ENCODE results near the gene COL17A1. TPM values are rescaled to one million over a fixed set of nuclear protein-coding genes. Genes with fewer than 3 reads are reported as not detected.

COL17A1 gene
- total RNA-seq, 2 experiments from 2014 or later = not detected

DNA sequence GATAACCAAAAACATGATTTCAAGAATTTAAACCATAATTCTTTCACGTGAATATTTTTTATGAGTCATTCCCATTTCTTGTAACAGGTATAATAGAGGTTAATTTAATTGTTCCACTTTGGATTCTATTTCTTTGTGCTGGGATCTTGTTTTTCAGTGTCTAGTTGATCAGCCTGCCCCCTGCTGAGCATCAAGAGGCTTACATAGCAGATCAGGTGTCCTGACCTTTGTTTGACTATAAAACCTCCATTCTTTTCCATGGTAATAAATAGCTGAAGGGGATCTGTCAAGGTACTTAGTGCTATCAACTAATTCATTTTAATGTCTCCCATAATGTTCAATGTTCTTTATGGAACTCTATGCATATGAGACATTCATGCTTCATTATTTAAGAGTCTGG lies 4.9 kb downstream of the COL17A1 start:
- CTCF ChIA-PET = interaction anchor here (0.8 to 3.1 kb wide), 10 partner anchors 13 to 196 kb away, joined by 3 to 11 read pairs (median 4); partner anchors contain the start of gene SFR1
- Mint-ChIP-seq H3K9me3 (no peaks in the 10 kb centered on the region), H3K4me3 (no peak overlapping the region), H3K4me1 (ENCODE audit: low read depth) (no peaks in the 10 kb centered on the region), H3K27me3 (no peaks in the 10 kb centered on the region), H3K27ac (no peak overlapping the region), H3K36me3 (ENCODE audit: low read depth) (no peaks in the 10 kb centered on the region)
- intact Hi-C loops (cut with micrococcal nuclease) = no loop called here
- ATAC-seq (peak; percentile 65), DNase-seq (peak; percentile 33)
- TF ChIP-seq, protein P1, sequence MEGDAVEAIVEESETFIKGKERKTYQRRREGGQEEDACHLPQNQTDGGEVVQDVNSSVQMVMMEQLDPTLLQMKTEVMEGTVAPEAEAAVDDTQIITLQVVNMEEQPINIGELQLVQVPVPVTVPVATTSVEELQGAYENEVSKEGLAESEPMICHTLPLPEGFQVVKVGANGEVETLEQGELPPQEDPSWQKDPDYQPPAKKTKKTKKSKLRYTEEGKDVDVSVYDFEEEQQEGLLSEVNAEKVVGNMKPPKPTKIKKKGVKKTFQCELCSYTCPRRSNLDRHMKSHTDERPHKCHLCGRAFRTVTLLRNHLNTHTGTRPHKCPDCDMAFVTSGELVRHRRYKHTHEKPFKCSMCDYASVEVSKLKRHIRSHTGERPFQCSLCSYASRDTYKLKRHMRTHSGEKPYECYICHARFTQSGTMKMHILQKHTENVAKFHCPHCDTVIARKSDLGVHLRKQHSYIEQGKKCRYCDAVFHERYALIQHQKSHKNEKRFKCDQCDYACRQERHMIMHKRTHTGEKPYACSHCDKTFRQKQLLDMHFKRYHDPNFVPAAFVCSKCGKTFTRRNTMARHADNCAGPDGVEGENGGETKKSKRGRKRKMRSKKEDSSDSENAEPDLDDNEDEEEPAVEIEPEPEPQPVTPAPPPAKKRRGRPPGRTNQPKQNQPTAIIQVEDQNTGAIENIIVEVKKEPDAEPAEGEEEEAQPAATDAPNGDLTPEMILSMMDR (IDR thresholded peaks at IDR 0.05) = peak; percentile 53
- POLR2A ChIA-PET = no interaction called here

DNA sequence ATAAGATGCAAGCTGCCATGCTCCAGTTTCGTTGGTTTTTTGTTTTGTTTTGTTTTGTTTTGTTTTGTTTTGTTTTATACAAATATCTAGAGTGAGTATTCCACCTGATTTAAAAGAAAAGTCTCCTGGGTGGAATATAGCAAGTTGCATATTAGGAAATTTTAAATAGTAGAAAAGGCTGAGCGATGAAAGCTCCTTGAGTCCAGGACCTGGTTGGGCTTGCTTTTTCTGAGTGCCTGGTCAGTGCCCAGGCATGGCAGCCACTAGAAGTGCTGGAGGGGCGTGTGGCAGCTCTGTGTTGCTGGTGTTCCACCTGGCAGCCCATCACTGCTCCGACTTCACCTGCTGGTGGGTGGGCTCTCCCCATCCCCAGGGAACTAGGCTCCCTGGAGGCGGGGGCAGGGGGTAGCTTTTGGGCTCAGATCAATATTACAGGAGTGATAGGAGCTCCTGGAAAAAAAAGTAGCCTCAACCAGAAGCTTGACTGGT lies 8.0 kb downstream of the COL17A1 start:
- intact Hi-C loops (cut with micrococcal nuclease) = no loop called here
- ChIA-PET CTCF (interaction anchor here (0.8 to 1.2 kb wide), 2 partner anchors 12 to 188 kb away, joined by 3 read pairs; no protein-coding TSS in a partner anchor), POLR2A (interaction anchor here (1.0 to 1.2 kb wide), 2 partner anchors 12 to 159 kb away, joined by 3 read pairs; no protein-coding TSS in a partner anchor)
- no peaks in the 10 kb centered on the region for H3K27me3 Mint-ChIP-seq
- H3K36me3 Mint-ChIP-seq (ENCODE audit: low read depth) = no peaks in the 10 kb centered on the region
- H3K4me3 Mint-ChIP-seq = no peak overlapping the region
- DNase-seq (no peak), ATAC-seq (no peak)
- no peaks in the 10 kb centered on the region for H3K9me3 Mint-ChIP-seq
- no peak overlapping the region for H3K27ac Mint-ChIP-seq
- H3K4me1 Mint-ChIP-seq (ENCODE audit: low read depth) = no peaks in the 10 kb centered on the region
- TF ChIP-seq, protein P1 (IDR thresholded peaks at IDR 0.05) = no peak

DNA sequence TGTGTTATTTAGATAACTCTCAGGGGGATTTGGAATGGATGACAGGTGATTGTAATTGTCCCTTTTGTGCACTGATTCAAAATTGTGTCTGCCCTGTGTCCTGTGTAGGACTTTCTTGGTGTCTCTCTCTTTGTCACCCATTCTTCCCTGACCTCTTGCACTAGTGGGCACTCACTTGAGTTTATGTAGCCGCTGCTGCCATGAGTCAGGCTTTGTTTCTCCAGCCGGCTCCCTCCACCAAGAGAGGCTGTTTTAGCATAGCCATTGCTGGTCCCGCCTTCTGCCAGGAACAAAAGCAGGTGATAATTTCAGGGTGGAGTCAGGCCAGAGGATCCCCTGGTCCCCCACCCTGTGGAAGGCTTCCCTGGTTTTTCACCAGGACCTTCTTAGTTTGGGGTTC lies 8.4 kb downstream of the COL17A1 start:
- DNase-seq = no peak
- POLR2A ChIA-PET = interaction anchor here (1.0 to 1.2 kb wide), 2 partner anchors 12 to 159 kb away, joined by 3 read pairs; no protein-coding TSS in a partner anchor
- intact Hi-C loops (cut with micrococcal nuclease) = no loop called here
- no peaks in the 10 kb centered on the region for H3K9me3 Mint-ChIP-seq
- CTCF ChIA-PET = no interaction called here
- H3K27me3 Mint-ChIP-seq = no peaks in the 10 kb centered on the region
- no peak overlapping the region for H3K4me3 Mint-ChIP-seq
- TF ChIP-seq, protein P1 (IDR thresholded peaks at IDR 0.05) = no peak
- no peak for ATAC-seq
- no peak overlapping the region for H3K27ac Mint-ChIP-seq
- H3K36me3 Mint-ChIP-seq (ENCODE audit: low read depth) = no peaks in the 10 kb centered on the region
- H3K4me1 Mint-ChIP-seq (ENCODE audit: low read depth) = no peaks in the 10 kb centered on the region

DNA sequence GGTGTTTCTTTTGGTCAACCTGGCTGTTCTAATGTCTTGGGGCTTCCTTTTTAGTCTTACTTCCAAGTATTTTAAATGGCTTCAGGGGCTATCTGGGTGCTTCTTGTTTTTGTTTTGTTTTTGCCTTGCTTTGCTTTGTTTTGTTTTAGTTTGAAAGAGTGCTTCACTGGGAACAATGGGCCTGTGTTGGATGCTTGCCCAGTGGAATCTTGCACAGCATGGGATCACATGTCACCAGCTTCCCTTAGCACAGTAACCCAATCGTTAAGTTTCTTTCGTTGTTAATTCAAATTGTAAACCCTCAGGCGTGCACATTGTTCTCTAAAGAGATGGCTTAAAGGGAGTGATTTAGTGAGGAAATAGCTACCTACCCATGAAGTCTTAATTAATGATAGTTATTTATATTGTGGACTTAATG lies 8.9 kb downstream of the COL17A1 start:
- intact Hi-C loops (cut with micrococcal nuclease) = no loop called here
- Mint-ChIP-seq H3K4me3 (no peak overlapping the region), H3K27ac (no peak overlapping the region), H3K4me1 (ENCODE audit: low read depth) (no peaks in the 10 kb centered on the region), H3K9me3 (no peaks in the 10 kb centered on the region), H3K27me3 (no peaks in the 10 kb centered on the region), H3K36me3 (ENCODE audit: low read depth) (no peaks in the 10 kb centered on the region)
- DNase-seq (no peak), ATAC-seq (no peak)
- ChIA-PET POLR2A (interaction anchor here (0.6 to 1.2 kb wide), 2 partner anchors 51 to 158 kb away, joined by 3 read pairs; no protein-coding TSS in a partner anchor), CTCF (no interaction called here)
- TF ChIP-seq, protein P1 (IDR thresholded peaks at IDR 0.05) = no peak

DNA sequence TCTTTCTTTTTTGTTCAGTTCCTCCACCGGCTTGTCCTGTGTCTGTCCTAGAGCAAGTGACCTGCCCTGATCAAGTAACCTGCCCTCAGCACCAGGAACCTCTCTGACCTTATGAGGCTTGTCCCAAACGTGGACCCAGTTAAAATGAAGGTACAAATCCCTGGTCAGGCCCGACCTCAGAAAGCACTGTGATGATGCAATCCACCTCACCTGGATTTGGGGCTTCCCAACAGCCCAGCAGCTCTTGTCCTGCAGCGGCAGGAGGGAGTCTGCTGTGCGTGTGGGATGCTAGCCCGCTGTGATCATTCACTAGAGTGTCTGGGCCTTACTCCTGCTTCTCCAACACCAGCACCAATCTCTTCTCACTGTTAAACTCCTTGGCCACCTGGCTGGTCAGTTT lies 11.2 kb downstream of the COL17A1 start:
- no peaks in the 10 kb centered on the region for H3K4me1 Mint-ChIP-seq (ENCODE audit: low read depth)
- CTCF ChIA-PET = no interaction called here
- H3K9me3 Mint-ChIP-seq = no peaks in the 10 kb centered on the region
- TF ChIP-seq, protein P1 (IDR thresholded peaks at IDR 0.05) = no peak
- ATAC-seq = no peak
- no peaks in the 10 kb centered on the region for H3K36me3 Mint-ChIP-seq (ENCODE audit: low read depth)
- DNase-seq = no peak
- no peak overlapping the region for H3K4me3 Mint-ChIP-seq
- H3K27ac Mint-ChIP-seq = no peak overlapping the region
- POLR2A ChIA-PET = no interaction called here
- no peaks in the 10 kb centered on the region for H3K27me3 Mint-ChIP-seq
- intact Hi-C loops (cut with micrococcal nuclease) = no loop called here
